ENCODE results near the gene TXNDC5. TPM values are rescaled to one million over a fixed set of nuclear protein-coding genes. Genes with fewer than 3 reads are reported as not detected.

Gene TXNDC5
- total and polyA plus RNA-seq, 2 of the 13 experiments (the other 11 are each of a cell fraction or from before 2014, with no cell fraction given) = 287 to 578 TPM

DNA sequence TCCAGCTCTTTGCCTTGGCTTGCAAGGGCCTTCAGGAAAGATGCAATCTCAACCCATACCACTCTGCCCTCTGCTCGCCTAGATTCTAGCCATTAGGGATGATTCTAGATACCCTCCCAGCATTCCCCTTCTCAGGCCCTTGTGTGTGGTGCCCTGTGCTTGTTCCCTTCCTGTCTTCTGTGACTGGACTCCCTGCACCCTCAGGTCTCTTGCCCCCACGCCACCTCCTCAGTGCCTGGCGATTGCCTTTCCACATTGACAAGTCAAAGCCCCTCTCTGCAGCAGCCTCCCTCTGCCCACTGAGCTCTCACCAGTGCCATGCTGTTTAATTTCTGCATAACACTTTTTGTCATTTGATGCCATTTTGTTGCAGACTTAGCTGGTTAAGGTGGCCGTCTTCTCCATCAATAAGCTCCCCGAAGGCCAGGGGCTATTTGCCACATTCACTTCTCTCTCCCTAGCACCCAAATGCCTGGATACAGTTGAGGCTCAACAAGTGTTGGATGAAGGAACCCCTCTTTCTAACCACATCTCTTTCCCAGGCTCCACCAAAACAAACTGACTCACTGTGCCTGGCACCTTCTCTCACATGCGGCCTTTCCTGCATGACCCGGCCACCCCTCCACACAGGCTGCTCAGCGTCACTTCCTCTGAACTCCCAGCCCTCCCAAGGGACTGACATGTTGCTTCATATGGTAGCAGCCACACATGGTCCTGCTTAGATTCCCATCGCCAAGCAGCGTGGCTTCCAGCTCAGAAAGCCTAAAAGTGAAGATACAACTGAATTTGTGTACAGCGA is 4.6 kb upstream of the TXNDC5 start:
- H3K4me2 ChIP-seq (ENCODE audit: low read depth, low read length) = no peak overlapping the region
- POLR2A ChIA-PET = no interaction called here
- peaks cover 71% of the 10 kb centered on the region for H3K4me1 ChIP-seq (ENCODE audit: insufficient read depth, low read length)
- no peak overlapping the region for H3K9ac ChIP-seq (ENCODE audit: insufficient read depth, low read depth, low read length)
- no peaks in the 10 kb centered on the region for H3K27me3 ChIP-seq (ENCODE audit: control insufficient read depth in 1 of 2, insufficient read depth in 2 of 2, low read length in 2 of 2)
- FAIRE-seq (no peak), ATAC-seq (no peak), DNase-seq (ENCODE audit: low spot score) (no peak)
- no peaks in the 10 kb centered on the region for H3K9me3 ChIP-seq (ENCODE audit: low read length)
- no peak overlapping the region for H3K4me3 ChIP-seq (replicated peaks in 1 of 3; ENCODE audit: insufficient read depth in 1 of 3, low read depth in 2 of 3, low read length in 3 of 3)
- no peak overlapping the region for H3K27ac ChIP-seq (ENCODE audit: extremely low read length, insufficient read depth, low read length)
- no peak overlapping the region for H2AFZ ChIP-seq (ENCODE audit: low read length)
- BruUV-seq (replicated peaks) = no TSS peak
- intact Hi-C loops (cut with micrococcal nuclease; ENCODE audit: unreplicated experiment) (loop anchor here (5.0 kb wide), 1 partner anchor 147 kb away; the partner anchor contains the start of gene BLOC1S5), in situ Hi-C loops (cut with HindIII; ENCODE audit: extremely low pct_ligation_motif_present, low pct_unique_long_range_greater_than_20kb) (no loop called here)
- 80% methylated on average over 11 of the region's 11 CpGs for WGBS (ENCODE audit: low lambda C conversion rate)
- H3K36me3 ChIP-seq (replicated peaks in 1 of 2; ENCODE audit: control insufficient read depth in 1 of 2, insufficient read depth in 2 of 2, low read length in 2 of 2) = no peaks in the 10 kb centered on the region
- H4K20me1 ChIP-seq (ENCODE audit: insufficient read depth, low read length) = no peaks in the 10 kb centered on the region
- CTCF ChIA-PET (ENCODE audit: low intra/inter-chr PET ratio, low total read pairs) = no interaction called here
- no peaks in the 10 kb centered on the region for H3K79me2 ChIP-seq (ENCODE audit: insufficient read depth, low read length)
- no peak for TF ChIP-seq SUZ12 (IDR thresholded peaks at IDR 0.05; ENCODE audit: low read depth, low read length)
- TF ChIP-seq SMAD1 (CRISPR knock-in tag; IDR thresholded peaks at IDR 0.05; ENCODE audit: borderline replicate concordance, low read depth) = no peak
- TF ChIP-seq, protein P1, sequence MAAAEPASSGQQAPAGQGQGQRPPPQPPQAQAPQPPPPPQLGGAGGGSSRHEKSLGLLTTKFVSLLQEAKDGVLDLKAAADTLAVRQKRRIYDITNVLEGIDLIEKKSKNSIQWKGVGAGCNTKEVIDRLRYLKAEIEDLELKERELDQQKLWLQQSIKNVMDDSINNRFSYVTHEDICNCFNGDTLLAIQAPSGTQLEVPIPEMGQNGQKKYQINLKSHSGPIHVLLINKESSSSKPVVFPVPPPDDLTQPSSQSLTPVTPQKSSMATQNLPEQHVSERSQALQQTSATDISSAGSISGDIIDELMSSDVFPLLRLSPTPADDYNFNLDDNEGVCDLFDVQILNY (CRISPR knock-in tag; conservative IDR thresholded peaks at IDR 0.05) = no peak
- TF ChIP-seq GLI4 (CRISPR knock-in tag; IDR thresholded peaks at IDR 0.05; ENCODE audit: borderline replicate concordance) = no peak
- no peak for TF ChIP-seq PHF5A (CRISPR knock-in tag; IDR thresholded peaks at IDR 0.05; ENCODE audit: low read depth, unreplicated experiment)
- TF ChIP-seq ZNF615 (CRISPR knock-in tag; IDR thresholded peaks at IDR 0.05; ENCODE audit: borderline replicate concordance) = no peak
- TF ChIP-seq, protein P2, sequence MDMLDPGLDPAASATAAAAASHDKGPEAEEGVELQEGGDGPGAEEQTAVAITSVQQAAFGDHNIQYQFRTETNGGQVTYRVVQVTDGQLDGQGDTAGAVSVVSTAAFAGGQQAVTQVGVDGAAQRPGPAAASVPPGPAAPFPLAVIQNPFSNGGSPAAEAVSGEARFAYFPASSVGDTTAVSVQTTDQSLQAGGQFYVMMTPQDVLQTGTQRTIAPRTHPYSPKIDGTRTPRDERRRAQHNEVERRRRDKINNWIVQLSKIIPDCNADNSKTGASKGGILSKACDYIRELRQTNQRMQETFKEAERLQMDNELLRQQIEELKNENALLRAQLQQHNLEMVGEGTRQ (IDR thresholded peaks at IDR 0.05; ENCODE audit: low read depth, low read length) = no peak
- TF ChIP-seq, protein P2 (CRISPR knock-in tag; IDR thresholded peaks at IDR 0.05; ENCODE audit: borderline replicate concordance) = no peak
- TF ChIP-seq ZNF564 (CRISPR knock-in tag; IDR thresholded peaks at IDR 0.05) = no peak
- TF ChIP-seq U2AF2 (IDR thresholded peaks at IDR 0.05; ENCODE audit: low read depth, low read length) = no peak
- TF ChIP-seq ZBTB42 (CRISPR knock-in tag; IDR thresholded peaks at IDR 0.05) = no peak
- no peak for TF ChIP-seq PAF1 (CRISPR knock-in tag; IDR thresholded peaks at IDR 0.05)
- TF ChIP-seq, protein P3, sequence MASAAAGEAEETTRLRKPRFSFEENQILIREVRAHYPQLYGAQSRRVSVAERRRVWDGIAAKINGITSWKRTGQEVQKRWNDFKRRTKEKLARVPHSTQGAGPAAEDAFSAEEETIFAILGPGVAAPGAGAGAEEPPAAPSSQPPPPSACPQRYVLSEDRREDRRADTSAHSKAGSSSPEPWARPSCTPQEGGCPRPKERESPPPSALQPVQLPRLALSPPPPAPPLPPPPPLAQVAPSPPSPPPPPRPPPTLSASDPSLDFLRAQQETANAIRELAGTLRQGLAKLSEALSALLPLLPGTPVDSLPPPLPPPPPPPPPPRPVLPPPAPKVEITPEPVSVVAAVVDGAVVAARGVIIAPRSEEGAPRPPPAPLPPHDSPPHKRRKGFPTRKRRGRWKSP (CRISPR knock-in tag; IDR thresholded peaks at IDR 0.05) = no peak
- no peak for TF ChIP-seq ZSCAN29 (CRISPR knock-in tag; conservative IDR thresholded peaks at IDR 0.05)
- TF ChIP-seq, protein P4, sequence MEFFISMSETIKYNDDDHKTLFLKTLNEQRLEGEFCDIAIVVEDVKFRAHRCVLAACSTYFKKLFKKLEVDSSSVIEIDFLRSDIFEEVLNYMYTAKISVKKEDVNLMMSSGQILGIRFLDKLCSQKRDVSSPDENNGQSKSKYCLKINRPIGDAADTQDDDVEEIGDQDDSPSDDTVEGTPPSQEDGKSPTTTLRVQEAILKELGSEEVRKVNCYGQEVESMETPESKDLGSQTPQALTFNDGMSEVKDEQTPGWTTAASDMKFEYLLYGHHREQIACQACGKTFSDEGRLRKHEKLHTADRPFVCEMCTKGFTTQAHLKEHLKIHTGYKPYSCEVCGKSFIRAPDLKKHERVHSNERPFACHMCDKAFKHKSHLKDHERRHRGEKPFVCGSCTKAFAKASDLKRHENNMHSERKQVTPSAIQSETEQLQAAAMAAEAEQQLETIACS (CRISPR knock-in tag; IDR thresholded peaks at IDR 0.05) = no peak
- TF ChIP-seq ZNF781 (CRISPR knock-in tag; IDR thresholded peaks at IDR 0.05; ENCODE audit: borderline replicate concordance, not compliant biosample characterization) = no peak
- no peak for TF ChIP-seq ZNF12 (CRISPR knock-in tag; IDR thresholded peaks at IDR 0.05)
- TF ChIP-seq KDM6A (CRISPR knock-in tag; IDR thresholded peaks at IDR 0.05; ENCODE audit: low read depth) = no peak
- TF ChIP-seq ATF7 (IDR thresholded peaks at IDR 0.05) = no peak
- TF ChIP-seq ATF7 (CRISPR knock-in tag; IDR thresholded peaks at IDR 0.05) = no peak
- no peak for TF ChIP-seq AGO1 (IDR thresholded peaks at IDR 0.05; ENCODE audit: low read depth, low read length, poor library complexity, severe bottlenecking)

Measured in HepG2 (cell line).